ENCODE measurements around the gene AASS.

GRCh38 chr7:122145937-122146645 is 2.0 kb upstream of the AASS start:
- TF ChIP-seq EZH2 (IDR thresholded peaks at IDR 0.05; ENCODE audit: low read depth, unreplicated experiment) (no peak), POLR2AphosphoS5 (IDR thresholded peaks at IDR 0.05; ENCODE audit: low read depth) (0 out of 2 replicates have a peak, but pooled peaks have one; percentile 22), CTCF (conservative IDR thresholded peaks at IDR 0.05; ENCODE audit: low read depth in 2 of 2) (no peak)

Data from GM23338 (cell line).